ENCODE results near the gene C17orf50.

C17orf50 gene

GRCh38 chr17:35757243-35757642 lies 3.4 kb upstream of the C17orf50 start:
- no peak for DNase-seq

- no peak for DNase-seq
Measured at GRCh38 chr17:35761601-35762000, 914 bp downstream of the C17orf50 start.

GRCh38 chr17:35763767-35764122 lies 3.1 kb downstream of the C17orf50 start:
- DNase-seq, result no peak

GRCh38 chr17:35764123-35764991 lies 3.7 kb downstream of the C17orf50 start:
- peak; percentile 88 for DNase-seq

- DNase-seq, result no peak
Measured at GRCh38 chr17:35765086-35765710, 4.5 kb downstream of the C17orf50 start.

GRCh38 chr17:35765756-35766488 lies 5.2 kb downstream of the C17orf50 start:
- no peak for DNase-seq

GRCh38 chr17:35766489-35766877 lies 5.8 kb downstream of the C17orf50 start:
- no peak for DNase-seq

GRCh38 chr17:35766903-35767510 lies 6.3 kb downstream of the C17orf50 start:
- DNase-seq, result peak; percentile 25 to 44

GRCh38 chr17:35768797-35769196 lies 8.1 kb downstream of the C17orf50 start:
- DNase-seq, result no peak

- DNase-seq, result no peak
Measured at GRCh38 chr17:35769895-35770486, 9.3 kb downstream of the C17orf50 start.

GRCh38 chr17:35773129-35773528 lies 12.4 kb downstream of the C17orf50 start:
- DNase-seq, result no peak

GRCh38 chr17:35773679-35774425 lies 13.2 kb downstream of the C17orf50 start:
- DNase-seq, result no peak

- no peak for DNase-seq
Measured at GRCh38 chr17:35774499-35774898, 13.8 kb downstream of the C17orf50 start.

- no peak for DNase-seq
Measured at GRCh38 chr17:35775039-35775438, 14.4 kb downstream of the C17orf50 start.

- no peak for DNase-seq
Measured at GRCh38 chr17:35775583-35775982, 14.9 kb downstream of the C17orf50 start.

- no peak for DNase-seq
Measured at GRCh38 chr17:35778641-35779196, 18.0 kb downstream of the C17orf50 start.

- DNase-seq, result no peak
Measured at GRCh38 chr17:35780950-35781349, 20.3 kb downstream of the C17orf50 start.

- DNase-seq, result no peak
Measured at GRCh38 chr17:35784895-35785294, 24.2 kb downstream of the C17orf50 start.

- DNase-seq, result no peak
Measured at GRCh38 chr17:35786941-35787432, 26.3 kb downstream of the C17orf50 start.

GRCh38 chr17:35788477-35789368 lies 28.0 kb downstream of the C17orf50 start:
- DNase-seq, result no peak

- DNase-seq, result no peak
Measured at GRCh38 chr17:35790841-35791240, 30.2 kb downstream of the C17orf50 start.

Measured in CD4-positive, alpha-beta T cell treated with Interleukin-4 for 1 hour (primary cell).